Brain microvascular endothelial cell (primary cell): Measurements from ENCODE around the gene VRK3.

Experiments used
- DNase-seq: peaks from one replicate; pipeline ENCODE4 v3.0.0-alpha.2; 2020
- H3K27ac ChIP-seq: fragments of 250-450 bp; sonication (Bioruptor Pico); 2 replicates; pipeline ENCODE4 v1.5.1; 2020; ENCODE audit warnings: mild to moderate bottlenecking, moderate library complexity
- H3K27me3 ChIP-seq: fragments of 250-450 bp; sonication (Bioruptor Pico); replicated peaks from 2 replicates; pipeline ENCODE4 v1.5.1; 2020; ENCODE audit warnings: mild to moderate bottlenecking
- H3K36me3 ChIP-seq: fragments of 250-450 bp; sonication (Bioruptor Pico); replicated peaks from 2 replicates; pipeline ENCODE4 v1.5.1; 2020; ENCODE audit warnings: mild to moderate bottlenecking
- H3K4me3 ChIP-seq: 2 replicates; pipeline ENCODE4 v1.5.1; 2011; ENCODE audit warnings: low read depth, mild to moderate bottlenecking, control low read depth, low read length, moderate library complexity
- in situ Hi-C: cut with HindIII; loops from 2 replicates; pipeline ENCODE4 v1.10.0; 2017; ENCODE audit warnings: low sequenced_read_pairs, low pct_ligation_motif_present
- TF ChIP-seq, protein P1 (sequence below): IDR thresholded peaks from 2 replicates; pipeline ENCODE4 v1.5.1; 2011; ENCODE audit warnings: low read depth, mild to moderate bottlenecking, moderate library complexity, low read length, control low read depth, inconsistent platforms; ENCODE audit errors: missing control alignments

Gene VRK3

GRCh38 chr19:50047671-50048070 is 22.5 kb upstream of the VRK3 start:
- H3K4me3 ChIP-seq, result no peak overlapping the region
- DNase-seq, result no peak
- H3K27ac ChIP-seq, result no peak overlapping the region
- in situ Hi-C loops, result no loop called here
- peaks cover 49% of the 10 kb centered on the region for H3K36me3 ChIP-seq
- TF ChIP-seq, protein P1, sequence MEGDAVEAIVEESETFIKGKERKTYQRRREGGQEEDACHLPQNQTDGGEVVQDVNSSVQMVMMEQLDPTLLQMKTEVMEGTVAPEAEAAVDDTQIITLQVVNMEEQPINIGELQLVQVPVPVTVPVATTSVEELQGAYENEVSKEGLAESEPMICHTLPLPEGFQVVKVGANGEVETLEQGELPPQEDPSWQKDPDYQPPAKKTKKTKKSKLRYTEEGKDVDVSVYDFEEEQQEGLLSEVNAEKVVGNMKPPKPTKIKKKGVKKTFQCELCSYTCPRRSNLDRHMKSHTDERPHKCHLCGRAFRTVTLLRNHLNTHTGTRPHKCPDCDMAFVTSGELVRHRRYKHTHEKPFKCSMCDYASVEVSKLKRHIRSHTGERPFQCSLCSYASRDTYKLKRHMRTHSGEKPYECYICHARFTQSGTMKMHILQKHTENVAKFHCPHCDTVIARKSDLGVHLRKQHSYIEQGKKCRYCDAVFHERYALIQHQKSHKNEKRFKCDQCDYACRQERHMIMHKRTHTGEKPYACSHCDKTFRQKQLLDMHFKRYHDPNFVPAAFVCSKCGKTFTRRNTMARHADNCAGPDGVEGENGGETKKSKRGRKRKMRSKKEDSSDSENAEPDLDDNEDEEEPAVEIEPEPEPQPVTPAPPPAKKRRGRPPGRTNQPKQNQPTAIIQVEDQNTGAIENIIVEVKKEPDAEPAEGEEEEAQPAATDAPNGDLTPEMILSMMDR, result no peak
- no peaks in the 10 kb centered on the region for H3K27me3 ChIP-seq

DNA sequence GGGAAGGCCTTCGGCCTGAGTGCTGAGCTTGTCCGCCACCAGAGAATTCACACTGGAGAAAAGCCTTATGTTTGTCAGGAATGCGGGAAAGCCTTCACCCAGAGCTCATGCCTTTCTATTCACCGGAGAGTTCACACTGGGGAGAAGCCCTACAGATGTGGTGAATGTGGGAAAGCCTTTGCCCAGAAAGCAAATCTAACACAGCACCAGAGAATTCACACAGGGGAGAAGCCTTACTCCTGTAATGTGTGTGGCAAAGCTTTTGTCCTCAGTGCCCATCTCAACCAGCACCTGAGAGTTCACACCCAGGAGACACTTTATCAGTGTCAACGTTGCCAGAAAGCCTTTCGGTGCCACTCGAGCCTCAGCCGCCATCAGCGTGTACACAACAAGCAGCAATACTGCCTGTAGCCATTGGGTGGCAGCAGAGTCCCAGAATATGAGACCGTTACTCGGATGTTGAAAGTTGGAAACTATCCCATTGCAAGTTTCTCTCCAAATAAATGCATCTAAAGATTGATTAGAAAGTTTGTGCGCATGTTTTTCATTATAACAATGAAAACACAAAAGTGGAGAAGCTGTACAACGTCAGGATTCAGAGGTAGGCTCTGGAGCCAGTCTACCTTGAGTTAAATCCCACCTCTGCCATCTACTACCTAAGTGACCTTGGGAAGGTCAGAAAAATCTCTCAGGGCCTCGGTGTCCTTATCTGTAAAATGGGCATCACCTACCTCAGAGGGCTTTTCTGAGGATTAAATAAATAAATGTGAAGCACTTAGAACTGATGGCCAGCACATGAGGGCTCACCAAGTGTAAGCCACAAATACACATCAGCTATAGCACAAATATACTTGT is 21.7 kb upstream of the VRK3 start:
- TF ChIP-seq, protein P1, result peak; percentile 66
- in situ Hi-C loops, result no loop called here
- peaks cover 57% of the 10 kb centered on the region for H3K36me3 ChIP-seq
- H3K4me3 ChIP-seq, result no peak overlapping the region
- H3K27ac ChIP-seq, result no peak overlapping the region
- peak; percentile 7 for DNase-seq
- H3K27me3 ChIP-seq, result no peaks in the 10 kb centered on the region

- DNase-seq, result no peak
- in situ Hi-C loops, result no loop called here
- no peaks in the 10 kb centered on the region for H3K27me3 ChIP-seq
- TF ChIP-seq, protein P1, result no peak
- peaks cover 72% of the 10 kb centered on the region for H3K36me3 ChIP-seq
- H3K4me3 ChIP-seq, result no peak overlapping the region
- H3K27ac ChIP-seq, result no peak overlapping the region
These were observed 19.8 kb upstream of the VRK3 start for GRCh38 chr19:50044922-50045321.

DNA sequence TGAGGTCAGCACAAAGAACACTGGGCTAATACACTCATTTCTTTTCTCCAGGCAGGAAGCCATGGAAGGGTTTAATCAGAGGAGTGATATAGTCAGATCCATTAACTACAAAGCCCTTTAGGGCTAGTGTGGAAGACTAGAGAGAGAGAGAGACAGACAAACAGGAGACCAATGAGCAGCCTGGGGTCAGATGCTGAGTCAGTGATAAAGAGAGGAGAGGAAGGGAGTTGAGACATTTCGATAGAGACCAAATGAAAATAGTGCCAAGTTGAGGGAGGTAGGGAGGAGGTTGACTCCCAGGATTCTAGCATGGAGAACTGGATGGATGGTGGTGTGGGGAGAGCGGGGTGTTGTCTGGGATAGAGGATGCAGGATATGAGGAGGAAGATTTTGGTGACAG is 18.8 kb upstream of the VRK3 start:
- no peak overlapping the region for H3K4me3 ChIP-seq
- H3K36me3 ChIP-seq, result peaks cover 80% of the 10 kb centered on the region
- DNase-seq, result no peak
- no peaks in the 10 kb centered on the region for H3K27me3 ChIP-seq
- TF ChIP-seq, protein P1, result no peak
- H3K27ac ChIP-seq, result no peak overlapping the region
- in situ Hi-C loops, result no loop called here

GRCh38 chr19:50042363-50043024 is 17.3 kb upstream of the VRK3 start:
- Histone ChIP-seq H3K27ac (no peak overlapping the region), H3K4me3 (no peak overlapping the region), H3K36me3 (peaks cover 79% of the 10 kb centered on the region), H3K27me3 (no peaks in the 10 kb centered on the region)
- in situ Hi-C loops, result no loop called here
- TF ChIP-seq, protein P1, result no peak
- no peak for DNase-seq
